ENCODE data around the gene LRRC59. TPM values are rescaled to one million over a fixed set of nuclear protein-coding genes. Genes with fewer than 3 reads are reported as not detected.

Gene LRRC59
- total and polyA plus RNA-seq, 2 of the 8 experiments (the other 6 are each of a cell fraction or from before 2014, with no cell fraction given), result 48.3 to 117 TPM

GRCh38 chr17:50432125-50432762, 34.9 kb upstream of the LRRC59 start:
- Histone ChIP-seq H3K4me1 (replicated peaks in 1 of 4; ENCODE audit: control insufficient read depth in 3 of 4, insufficient read depth in 4 of 4, low read length in 3 of 4) (peaks cover 0 to 1% (median under 1%) of the 10 kb centered on the region in 4 experiments; a peak in 2 of 7 replicates), H3K9me3 (ENCODE audit: insufficient read depth in 2 of 2, low read depth in 1 of 2, low read length in 1 of 2) (no peaks in the 10 kb centered on the region)
- TF ChIP-seq CBX8 (IDR thresholded peaks at IDR 0.05; ENCODE audit: borderline replicate concordance, low read depth, low read length) (no peak), CTBP2 (IDR thresholded peaks at IDR 0.05; ENCODE audit: borderline replicate concordance, insufficient read depth, insufficient read length, low read length) (no peak), PHF8 (conservative IDR thresholded peaks at IDR 0.05; ENCODE audit: low read depth, low read length) (no peak), POLR2AphosphoS5 (IDR thresholded peaks at IDR 0.05; ENCODE audit: low read depth, low read length) (no peak), CBX5 (IDR thresholded peaks at IDR 0.05; ENCODE audit: low read depth, low read length) (no peak), KDM4A (IDR thresholded peaks at IDR 0.05; ENCODE audit: low read depth, low read length, severe bottlenecking) (no peak), SIN3A (conservative IDR thresholded peaks at IDR 0.05 in 1 of 2, IDR thresholded peaks at IDR 0.05 in 1 of 2; ENCODE audit: low read depth in 1 of 2, low read length in 2 of 2) (no peak), TAF1 (IDR thresholded peaks at IDR 0.05; ENCODE audit: low read depth, low read length) (no peak), EP300 (IDR thresholded peaks at IDR 0.05; ENCODE audit: borderline replicate concordance in 1 of 2, low read depth in 2 of 2, low read length in 2 of 2) (no peak), ATF3 (IDR thresholded peaks at IDR 0.05; ENCODE audit: insufficient read depth, low read depth, low read length) (no peak), SAP30 (IDR thresholded peaks at IDR 0.05; ENCODE audit: insufficient read depth, insufficient replicate concordance, low read length) (no peak)

More at GRCh38 chr17:50432125-50432762, 34.9 kb upstream of the LRRC59 start:
- Histone ChIP-seq H3K79me1 (ENCODE audit: low read depth, low read length) (no peaks in the 10 kb centered on the region), H3K27me3 (replicated peaks in 1 of 4; ENCODE audit: control insufficient read depth in 3 of 4, extremely low read depth in 1 of 4, insufficient read depth in 3 of 4, low read length in 3 of 4) (no peaks in the 10 kb centered on the region), H2BK15ac (ENCODE audit: low read length) (no peak overlapping the region), H2BK12ac (ENCODE audit: low read depth, low read length) (no peak overlapping the region), H3K79me2 (ENCODE audit: control insufficient read depth in 1 of 2, insufficient read depth in 2 of 2, low read length in 2 of 2) (no peaks in the 10 kb centered on the region), H4K91ac (replicated peaks; ENCODE audit: insufficient read length, low read length) (no peak overlapping the region), H2BK120ac (replicated peaks; ENCODE audit: low read depth, low read length) (no peak overlapping the region), H3K4ac (replicated peaks; ENCODE audit: insufficient read length, low read depth, low read length) (no peak overlapping the region), H3K36me3 (ENCODE audit: control insufficient read depth in 2 of 4, insufficient read depth in 4 of 4, low read length in 3 of 4) (no peaks in the 10 kb centered on the region), H2BK5ac (ENCODE audit: low read depth, low read length) (no peak overlapping the region), H3K56ac (replicated peaks; ENCODE audit: insufficient read length, low read depth, low read length) (no peak overlapping the region), H4K5ac (ENCODE audit: insufficient read length, low read depth, low read length) (no peak overlapping the region), H2AK5ac (ENCODE audit: low read depth, low read length) (no peak overlapping the region), H4K8ac (ENCODE audit: extremely low read depth, insufficient read depth, low read length) (no peak overlapping the region), H3K23me2 (ENCODE audit: low read depth, low read length) (no peaks in the 10 kb centered on the region), H3K27ac (ENCODE audit: low read depth, low read length) (no peak overlapping the region), H2AFZ (ENCODE audit: low read length) (no peak overlapping the region), H3K23ac (ENCODE audit: insufficient read length) (no peak overlapping the region), H3K14ac (ENCODE audit: insufficient read length) (no peak overlapping the region), H2BK20ac (ENCODE audit: low read length) (no peak overlapping the region), H3K18ac (ENCODE audit: extremely low read depth, low read length) (no peak overlapping the region), H3K9ac (replicated peaks in 1 of 4; ENCODE audit: extremely low read depth in 1 of 4, low read depth in 3 of 4, low read length in 3 of 4) (no peak overlapping the region), H3K4me3 (ENCODE audit: extremely low read depth in 1 of 4, insufficient read depth in 2 of 4, low read depth in 3 of 4, low read length in 4 of 4) (no peak overlapping the region), H4K20me1 (replicated peaks in 1 of 2; ENCODE audit: control insufficient read depth in 1 of 2, insufficient read depth in 2 of 2, low read length in 2 of 2) (no peaks in the 10 kb centered on the region), H3K4me2 (ENCODE audit: insufficient read depth in 1 of 2, low read depth in 2 of 2, low read length in 2 of 2) (no peak overlapping the region)
- WGBS, 2 experiments (ENCODE audit: extremely low coverage in 1 of 2, insufficient coverage in 1 of 2, insufficient read length in 1 of 2, insufficient replicate concordance in 2 of 2, low coverage in 1 of 2, low lambda C conversion rate in 2 of 2, missing lambda C conversion rate in 1 of 2), result 84% methylated on average over 4 of the region's 4 CpGs; no CpG with 5 or more reads in 1 of the 2 experiments
- ChIA-PET CTCF (ENCODE audit: partially characterized antibody) (interaction anchor here (0.7 to 8.3 kb wide), 4 partner anchors 11 to 36 kb away, joined by 3 to 87 read pairs (median 4); partner anchors contain the start of gene LRRC59), POLR2A (ENCODE audit: partially characterized antibody) (interaction anchor here (0.9 to 1.2 kb wide), 3 partner anchors 9 to 85 kb away, joined by 3 read pairs; no protein-coding TSS in a partner anchor)
- no peak for DNase-seq (ENCODE audit: low read depth in 1 of 2, low spot score in 2 of 2)
- FAIRE-seq, result no peak
